Measurements from ENCODE around the gene PNCK.
A peak's percentile ranks its signal among the peaks of the same experiment; 100 is the strongest.

- TF ChIP-seq CTCF (conservative IDR thresholded peaks at IDR 0.05; ENCODE audit: low read depth, low read length) (peak; percentile 59), EZH2 (IDR thresholded peaks at IDR 0.05; ENCODE audit: borderline replicate concordance, low read depth, low read length, poor library complexity, severe bottlenecking) (no peak)
Measured at GRCh38 chrX:153708415-153708814, 34.8 kb upstream of the PNCK start.

All from A673 (cell line).